Renal cortex interstitium (tissue), 11 donors: Measurements from ENCODE around the gene BAIAP2L2. TPM values are rescaled to one million over a fixed set of nuclear protein-coding genes. Genes with fewer than 3 reads are reported as not detected.
"Not testable (repeated sequence)": the region's sequence is repeated elsewhere in the genome, so short reads cannot be mapped to it uniquely, and the experiment has no call there.

Experiments used
- DNase-seq, 11 donors: peaks; one replicate each; pipeline ENCODE4 v3.0.0-alpha.2; 2013; ENCODE audit warnings: low read depth in 9 of 11, low spot score in 4 of 11; ENCODE audit errors: extremely low read depth in 1 of 11
- polyA plus RNA-seq, 3 donors: library from polyadenylated mRNA; unstranded; fragments of 120-200 nt; gene quantifications; one replicate each; pipeline ENCODE4 v1.2.1, GENCODE V29; 2013; ENCODE audit not compliant: insufficient read length in 3 of 3

Gene BAIAP2L2
- polyA plus RNA-seq, 3 donors = 5.8 to 11.3 (median 7.5) TPM

DNA sequence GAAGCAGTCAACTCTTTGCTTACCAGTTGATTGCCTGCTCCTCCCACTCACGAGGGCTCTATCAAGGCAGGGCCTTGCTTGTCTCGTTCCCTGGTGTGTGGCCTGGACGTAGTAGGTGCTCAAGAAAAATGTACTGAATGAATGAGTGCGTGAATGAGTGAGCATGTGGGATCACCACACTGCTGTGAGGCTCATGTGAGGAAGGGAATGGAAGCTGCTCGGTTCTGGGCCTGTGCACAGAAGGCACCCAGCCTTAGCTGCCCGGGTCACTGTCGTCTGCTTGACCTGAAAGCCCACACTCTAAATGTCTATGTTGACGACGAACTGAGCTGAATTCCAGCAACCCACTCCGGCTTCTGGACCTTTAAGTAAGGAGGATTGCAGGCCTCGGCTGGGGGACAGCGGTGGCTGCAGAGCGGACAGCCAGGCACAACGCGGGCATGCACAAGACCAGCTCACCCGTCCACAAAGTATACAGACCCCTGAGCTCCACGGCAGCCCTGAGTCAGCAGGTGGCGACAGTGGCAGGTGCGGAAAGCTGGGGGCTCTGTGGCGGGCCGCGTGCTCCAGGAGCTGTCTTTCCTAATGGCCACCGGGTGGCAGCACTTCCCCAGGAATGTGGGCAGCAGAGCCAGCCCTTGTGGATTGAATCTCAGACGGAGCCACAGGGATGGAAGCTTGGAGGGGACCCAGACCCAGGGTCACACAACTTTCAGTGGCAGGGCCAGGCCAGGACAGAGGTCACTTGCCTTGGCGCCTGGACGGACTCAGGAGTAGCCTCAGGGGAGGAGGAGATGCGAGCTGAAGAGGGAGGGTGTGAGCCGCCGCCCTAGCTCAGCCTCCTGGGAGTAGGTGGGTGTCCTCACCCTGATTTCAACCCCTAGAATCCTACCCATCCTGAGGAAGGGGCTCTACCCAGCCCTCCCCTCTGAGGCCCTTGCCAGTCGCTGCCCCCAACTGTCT lies 58.3 kb downstream of the BAIAP2L2 start:
- DNase-seq = peak in 10 of 11 donors; percentile 68 to 81 (median 74)

DNA sequence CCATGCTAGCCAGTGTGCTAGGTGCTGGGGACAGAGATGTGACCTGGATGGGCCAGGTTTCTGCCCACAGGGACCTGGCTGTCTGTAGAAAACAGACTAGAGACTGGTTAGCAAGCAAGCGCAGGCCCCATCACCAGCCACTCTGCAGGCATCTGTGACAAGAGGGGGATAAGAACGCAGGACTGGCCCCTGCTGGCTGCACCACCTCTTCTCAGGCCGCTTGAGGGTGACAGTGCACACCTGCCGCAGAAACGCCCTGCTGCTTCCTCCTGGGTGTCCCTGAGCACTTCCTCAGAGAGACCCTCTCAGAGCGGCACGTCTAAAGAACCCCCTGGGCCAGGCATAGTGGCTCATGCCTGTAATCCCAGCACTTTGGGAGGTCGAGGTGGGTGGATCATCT lies 59.2 kb downstream of the BAIAP2L2 start:
- no peak for DNase-seq

DNA sequence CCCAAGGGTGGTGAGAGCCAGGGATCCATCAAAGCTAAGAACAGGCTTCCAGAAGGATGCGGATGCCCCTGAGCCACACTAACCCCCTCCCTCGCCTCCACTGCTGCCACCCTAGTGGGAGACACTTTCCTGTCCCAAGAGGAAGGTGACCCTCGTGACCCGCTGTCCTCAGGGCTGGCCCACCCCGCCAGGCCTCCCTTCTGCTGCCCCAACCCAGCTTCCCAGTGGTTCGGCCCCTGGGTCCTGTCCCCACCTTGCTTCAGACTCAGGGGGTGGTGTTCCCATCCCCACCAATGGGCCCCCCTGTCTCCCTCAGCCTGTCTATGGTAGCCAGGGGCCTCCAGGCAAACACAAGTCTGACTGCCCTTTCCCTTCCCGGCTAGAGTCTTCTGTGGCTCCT lies 59.8 kb downstream of the BAIAP2L2 start:
- no peak for DNase-seq

DNA sequence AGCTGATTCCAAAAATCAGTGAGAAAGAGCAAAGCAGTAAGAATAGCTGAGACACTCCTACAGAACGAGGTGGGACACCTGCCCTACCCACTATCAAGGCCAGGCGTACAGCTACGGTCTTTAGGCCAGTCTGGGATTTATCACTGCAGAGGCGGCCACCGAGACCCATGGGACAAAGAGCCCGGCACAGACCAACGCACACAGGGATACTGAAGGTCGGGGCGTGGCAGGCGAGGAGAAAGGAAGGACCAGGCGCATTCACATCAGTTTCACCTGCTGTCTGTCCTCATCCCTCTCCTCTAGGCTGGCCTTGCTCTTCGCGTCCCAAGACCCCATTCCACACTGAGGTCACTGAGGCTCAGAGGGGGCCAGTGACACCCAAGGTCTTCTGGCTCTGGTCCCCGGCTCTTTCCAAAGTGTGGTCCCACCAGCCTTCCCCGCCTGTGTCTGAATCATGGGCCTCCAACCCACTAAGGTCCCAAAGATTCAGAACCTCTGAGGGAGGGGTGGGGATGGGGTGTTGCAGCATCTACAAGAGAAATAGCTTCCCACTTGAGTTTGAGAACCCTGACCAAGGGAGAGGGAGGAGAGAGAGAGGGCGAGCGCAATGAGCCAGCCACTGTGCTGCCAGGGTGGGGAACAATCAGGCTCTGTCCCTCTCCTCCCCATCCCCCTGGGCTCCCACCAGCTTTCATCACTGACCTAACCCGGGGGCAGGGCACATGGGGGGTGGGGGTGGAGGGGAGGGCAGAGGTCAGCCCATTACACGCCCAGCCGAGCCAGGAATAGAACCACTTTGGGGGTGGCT lies 60.5 kb downstream of the BAIAP2L2 start:
- no peak for DNase-seq

DNA sequence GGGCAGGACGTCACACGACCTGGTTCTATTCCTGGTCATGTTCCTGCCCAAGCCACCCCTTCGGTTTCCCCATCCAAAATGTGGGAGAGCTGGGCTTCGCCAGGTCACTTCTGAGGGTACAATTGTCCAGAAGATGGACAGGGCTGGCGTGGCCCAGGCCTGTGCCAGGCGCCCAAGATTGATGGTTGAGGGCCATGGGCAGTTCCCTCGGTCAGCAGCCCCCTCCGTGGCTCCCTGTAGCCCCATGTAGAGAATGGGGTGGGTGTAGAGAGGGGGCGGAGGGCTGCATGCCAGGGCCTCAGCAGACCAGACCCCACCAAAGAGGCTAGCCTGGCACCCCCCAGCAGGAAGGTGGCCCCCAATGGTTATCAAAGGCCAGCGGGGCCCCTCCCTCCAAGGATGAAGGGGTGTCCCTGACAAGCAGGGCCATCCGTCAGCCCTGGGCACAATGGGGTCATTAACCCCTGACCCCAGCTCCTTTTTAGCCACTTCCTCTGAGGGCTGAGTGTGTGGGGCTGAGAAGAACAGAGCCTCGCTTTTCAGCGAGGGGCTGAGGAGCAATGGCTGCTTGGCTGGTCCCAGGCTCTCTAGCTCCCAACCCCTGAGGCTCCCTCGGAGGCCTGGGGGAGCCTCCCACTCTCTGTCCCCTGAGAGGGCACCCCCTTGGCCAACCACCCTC lies 64.3 kb downstream of the BAIAP2L2 start:
- no peak for DNase-seq

DNA sequence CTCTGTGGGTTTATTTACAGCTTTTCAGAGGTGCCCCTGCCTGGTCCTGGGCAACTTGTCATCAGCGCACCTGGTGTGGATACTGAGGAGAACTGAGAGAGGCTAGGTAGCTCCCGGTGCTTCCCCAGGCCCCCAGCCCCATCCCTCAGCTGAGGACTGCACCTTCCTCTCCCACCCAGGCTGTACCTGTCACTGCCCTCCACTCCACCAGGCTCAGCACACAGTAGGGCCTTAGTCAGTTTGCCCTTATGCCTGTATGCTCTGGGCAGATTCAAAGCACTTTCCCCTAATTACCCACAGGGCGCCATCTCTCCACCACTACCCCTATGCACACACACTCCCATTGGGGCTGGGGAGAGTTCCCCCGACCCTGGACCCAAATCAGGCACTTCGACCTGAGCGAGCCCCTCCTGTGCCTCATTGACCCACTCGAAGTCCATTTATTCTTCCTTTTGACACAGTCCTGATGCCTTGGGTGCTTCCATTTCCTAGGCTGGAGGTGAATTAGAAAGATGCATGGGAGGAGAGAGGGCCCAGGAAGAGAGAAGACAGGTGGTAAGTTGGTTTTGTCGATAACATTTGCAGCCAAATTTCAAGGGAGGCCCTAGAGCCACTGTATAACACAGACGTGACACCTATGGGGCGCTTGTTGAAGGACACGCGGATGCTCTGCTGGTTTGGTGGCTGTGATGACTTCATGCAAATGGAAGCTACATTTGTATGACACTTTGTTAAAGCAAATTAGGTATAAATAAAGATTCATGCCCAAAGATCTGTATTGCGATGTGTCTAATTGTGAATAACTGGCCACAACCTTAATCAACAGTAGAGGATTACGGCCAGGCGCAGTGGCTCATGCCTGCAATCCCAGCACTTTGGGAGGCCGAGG lies 67.1 kb downstream of the BAIAP2L2 start:
- DNase-seq = no peak

DNA sequence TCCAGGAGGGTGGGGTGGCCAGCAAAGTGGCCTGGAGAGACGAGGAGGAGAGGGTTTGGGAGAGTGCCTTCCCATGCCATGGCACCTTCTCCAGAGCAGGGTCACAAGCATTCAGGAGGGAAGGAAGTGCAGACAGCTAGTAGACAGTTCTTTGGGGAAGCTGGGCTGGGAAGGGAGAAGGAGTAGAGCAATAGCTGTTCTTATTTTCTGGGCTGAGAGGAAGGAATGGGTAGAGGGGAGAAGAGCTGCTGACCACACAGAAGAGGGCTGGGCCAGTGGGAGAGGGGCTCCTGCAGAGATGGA lies 68.0 kb downstream of the BAIAP2L2 start:
- DNase-seq = no peak

DNA sequence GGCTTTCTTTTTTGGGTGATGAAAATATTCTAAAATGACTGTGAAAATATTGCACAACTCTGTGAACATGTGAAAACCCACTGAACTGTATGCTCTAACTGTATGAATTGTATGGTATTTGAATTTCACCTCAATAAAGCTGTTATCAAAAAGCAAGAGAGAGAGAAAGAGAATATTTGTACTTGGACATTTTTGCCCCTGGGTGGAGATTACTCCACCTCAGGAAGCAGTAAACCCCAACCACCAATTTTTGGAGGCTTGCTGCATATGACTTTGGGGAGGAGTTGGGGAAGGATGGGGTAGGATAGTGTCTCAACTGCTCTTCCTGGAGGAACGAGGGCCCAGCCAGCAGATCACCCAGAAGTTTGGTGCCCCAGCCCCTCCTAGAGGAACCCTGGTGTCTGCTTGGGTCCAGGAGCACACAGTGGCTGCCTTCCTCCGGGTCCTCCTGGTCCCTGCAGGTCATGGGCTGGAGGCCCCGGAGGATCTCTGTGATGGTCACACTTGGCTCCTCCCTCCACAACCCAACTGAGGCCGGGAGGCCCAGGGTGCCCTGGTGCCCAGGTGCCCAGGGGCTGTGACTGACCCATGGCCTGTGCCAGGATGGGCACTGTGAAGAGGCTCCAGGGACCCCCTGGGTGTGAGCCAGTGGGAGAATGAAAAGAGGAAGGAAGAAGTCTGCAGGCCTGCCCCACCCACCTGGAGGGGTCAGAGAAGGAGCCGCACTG lies 68.6 kb downstream of the BAIAP2L2 start:
- DNase-seq = no peak

DNA sequence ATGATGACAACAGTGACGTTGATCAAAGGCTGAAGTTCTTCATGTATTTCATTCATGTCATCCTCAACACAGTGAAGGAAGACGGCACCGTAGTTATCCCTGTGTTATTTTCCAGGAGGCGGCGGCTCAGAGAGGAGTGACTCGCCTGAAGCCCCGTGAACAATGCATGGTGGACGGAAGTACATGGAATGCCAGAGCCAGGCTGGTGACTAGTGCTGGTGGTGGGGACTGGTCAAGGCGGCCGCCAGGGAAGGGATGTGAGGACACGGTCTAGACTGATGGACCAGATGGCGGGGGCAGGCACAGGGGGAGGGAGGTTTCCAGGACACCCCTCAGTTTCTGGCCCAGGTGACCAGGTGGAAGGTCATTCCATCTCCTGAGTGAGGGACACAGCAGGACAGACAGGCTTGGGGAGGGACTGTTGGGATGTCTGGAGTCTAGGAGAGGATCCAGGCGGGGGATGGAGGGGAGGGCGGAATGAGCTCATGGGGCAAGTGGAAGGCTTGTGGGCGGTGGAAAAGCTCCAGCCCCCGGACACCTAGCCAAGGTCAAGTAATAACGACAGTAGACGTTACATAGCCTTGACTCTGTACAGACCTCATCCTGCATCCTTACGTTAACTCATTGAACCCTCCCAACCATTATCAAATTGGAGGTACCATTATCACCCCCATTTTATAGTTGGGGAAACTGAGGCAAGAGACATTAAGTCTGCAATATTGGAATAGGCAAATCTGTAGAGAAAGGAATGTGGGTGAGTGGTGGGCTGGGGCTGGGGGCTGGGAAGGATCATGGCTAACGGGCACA lies 69.3 kb downstream of the BAIAP2L2 start:
- no peak for DNase-seq

DNA sequence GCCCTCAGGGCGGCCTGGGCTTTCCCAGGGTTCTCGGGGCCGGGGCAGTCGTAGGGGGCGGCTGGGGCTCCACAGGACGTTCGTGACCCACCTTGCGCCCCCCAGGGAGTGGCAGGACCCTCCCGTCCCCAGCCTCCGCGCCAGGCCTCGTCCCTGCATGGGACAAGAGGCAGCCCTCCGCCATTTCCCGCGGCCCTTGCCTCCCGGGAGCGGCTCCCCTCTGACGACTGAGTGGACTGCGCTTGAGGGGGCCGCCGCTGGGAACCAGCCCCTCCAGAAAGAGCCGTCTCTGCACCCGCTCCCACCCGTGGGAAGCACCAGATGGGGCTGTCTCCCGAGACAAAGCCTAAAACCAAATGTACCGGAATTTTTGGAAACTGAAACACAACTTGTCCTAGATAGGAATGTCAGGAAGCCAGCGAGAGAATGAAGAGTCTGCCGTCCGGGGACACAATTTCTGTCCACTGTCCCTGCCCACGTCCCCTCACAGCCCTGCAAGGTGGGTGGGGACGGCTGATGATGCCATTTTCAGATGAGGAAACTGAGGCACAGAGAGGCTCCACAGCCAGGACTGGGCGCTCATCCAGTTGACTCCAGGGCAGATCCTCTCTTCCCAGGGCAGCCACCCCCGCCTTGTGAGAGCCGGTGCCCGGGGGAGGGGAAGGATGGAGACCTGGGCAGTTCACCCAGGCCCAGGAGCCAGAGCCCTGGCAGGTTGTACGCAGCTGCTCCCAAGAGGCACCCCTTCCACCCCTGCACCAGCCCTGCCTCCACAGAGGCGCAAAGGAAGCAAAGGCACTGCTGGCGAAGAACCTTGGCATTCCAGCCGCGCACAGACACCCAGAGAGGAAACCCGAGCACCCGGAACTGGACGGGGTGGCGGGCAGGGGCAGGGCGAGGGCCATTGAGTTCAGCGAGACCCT lies 71.3 kb downstream of the BAIAP2L2 start:
- no peak for DNase-seq

DNA sequence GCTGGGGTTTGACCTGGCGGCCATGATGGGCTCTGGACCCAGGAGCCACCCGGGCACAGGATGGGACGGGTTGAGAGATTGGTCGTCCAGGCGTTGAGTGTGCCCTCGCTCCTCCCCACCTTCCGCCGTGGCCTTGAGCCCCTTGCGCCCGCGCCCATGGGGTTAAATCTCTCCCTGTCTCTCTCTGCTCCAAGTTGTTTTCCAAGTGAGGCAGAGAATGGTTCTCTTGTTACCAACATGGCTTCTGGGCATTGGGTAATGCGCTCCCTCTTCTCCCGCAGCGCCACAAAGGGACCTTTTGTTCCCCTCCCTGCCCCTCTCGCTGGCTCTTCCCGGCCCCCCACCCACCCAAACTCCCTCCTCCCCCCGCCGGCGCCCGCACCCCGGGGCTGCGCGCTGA lies 72.1 kb downstream of the BAIAP2L2 start:
- no peak for DNase-seq

DNA sequence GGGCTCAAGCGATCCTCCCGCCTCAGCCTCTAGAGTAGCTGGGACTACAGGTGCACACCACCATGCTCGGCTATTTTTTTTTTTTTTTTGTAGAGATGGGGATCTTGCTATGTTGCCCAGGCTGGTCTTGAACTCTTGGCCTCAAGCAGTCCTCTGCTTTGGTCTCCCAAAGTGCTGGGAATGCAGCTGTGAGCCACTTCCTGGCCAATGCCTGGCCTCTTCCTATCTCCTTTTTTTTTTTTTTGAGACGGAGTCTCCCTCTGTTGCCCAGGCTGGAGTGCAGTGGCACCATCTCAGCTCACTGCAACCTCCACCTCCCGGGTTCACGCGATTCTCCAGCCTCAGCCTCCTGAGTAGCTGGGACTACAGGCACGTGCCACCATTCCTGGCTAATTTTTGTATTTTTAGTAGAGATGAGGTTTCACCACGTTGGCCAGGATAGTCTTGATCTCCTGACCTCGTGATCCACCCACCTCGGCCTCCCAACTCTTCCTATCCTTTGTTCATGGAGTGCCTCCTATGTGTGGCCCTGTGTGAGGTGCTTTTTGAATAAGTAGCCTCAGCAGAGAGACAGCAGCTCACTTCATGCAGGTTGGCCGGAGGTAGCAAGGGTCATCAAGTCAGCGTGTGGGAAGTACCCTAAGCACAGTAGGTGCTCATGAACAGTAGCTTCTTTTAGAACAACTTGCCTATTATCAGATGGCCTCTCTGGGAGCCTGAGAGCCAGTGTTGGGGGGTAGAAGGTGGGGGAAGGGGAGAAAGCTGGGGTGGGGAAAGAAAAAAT lies 72.9 kb downstream of the BAIAP2L2 start:
- not testable (repeated sequence) for DNase-seq

DNA sequence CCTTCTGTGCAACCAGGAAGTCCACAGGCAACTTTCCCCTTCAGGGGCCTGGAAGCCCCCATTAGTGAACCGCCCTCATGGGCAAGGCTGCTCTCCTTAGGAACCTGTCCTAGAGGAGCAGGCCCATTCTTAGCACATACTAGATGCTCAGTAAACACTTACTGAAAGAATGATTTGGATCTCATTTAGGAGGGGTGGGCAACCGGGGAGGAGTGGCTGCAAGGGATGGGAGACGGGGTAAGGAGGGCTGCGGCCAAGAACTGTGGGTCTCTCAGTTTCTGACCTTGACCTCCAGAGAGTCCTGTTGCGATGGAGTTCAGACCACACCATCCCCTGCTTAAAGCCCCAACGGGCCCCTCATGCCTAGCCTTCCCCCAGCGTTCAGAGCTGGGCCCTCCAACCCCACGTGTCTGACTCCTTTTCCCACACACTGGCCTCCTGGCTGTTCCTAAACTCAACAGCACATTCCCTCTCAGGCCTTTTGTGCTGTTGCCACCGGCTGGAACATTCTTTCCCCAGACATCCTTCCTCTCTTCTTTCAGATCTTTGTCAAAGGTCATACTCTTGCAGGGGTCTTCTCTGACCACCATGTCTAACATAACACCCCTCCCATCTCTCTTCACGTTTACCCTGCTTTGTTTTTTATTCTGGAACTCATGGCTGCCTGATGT lies 74.0 kb downstream of the BAIAP2L2 start:
- DNase-seq = no peak

DNA sequence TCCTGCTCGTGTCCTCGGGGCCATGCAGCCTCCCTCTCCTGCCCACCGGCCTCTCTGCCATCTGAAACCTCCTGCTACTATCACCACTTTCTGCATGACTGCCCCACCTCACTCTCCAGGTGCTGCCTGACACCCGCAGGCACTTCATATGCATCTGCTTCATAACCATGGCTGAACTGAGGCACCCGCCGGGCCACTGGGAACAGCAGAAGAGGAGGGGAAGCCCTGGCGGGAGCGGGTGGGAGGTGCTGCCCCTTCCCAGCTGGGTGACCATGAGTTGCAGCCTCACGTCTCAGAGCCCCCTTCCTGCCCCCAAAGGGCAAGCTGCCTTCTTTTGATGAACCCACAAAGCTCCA lies 75.0 kb downstream of the BAIAP2L2 start:
- DNase-seq = no peak
